CD8-positive, alpha-beta memory T cell (primary cell): ENCODE data around the gene SNTB2. TPM values are rescaled to one million over a fixed set of nuclear protein-coding genes. Genes with fewer than 3 reads are reported as not detected.

Source experiments
- CTCF ChIA-PET: fragments of 350-600 bp; sonication (Branson Sonifier 250); formaldehyde crosslinking; loops from one replicate; lab custom pipeline; 2021; ENCODE audit warnings: antibody characterized with exemption; lab: Charles Lee
- POLR2A ChIA-PET: fragments of 350-600 bp; sonication (Branson Sonifier 250); formaldehyde crosslinking; loops from one replicate; lab custom pipeline; 2021; ENCODE audit warnings: antibody characterized with exemption; lab: Charles Lee
- DNase-seq, 5 donors: peaks; one replicate each; pipeline versions ENCODE4 v3.0.0 to v3.0.0-alpha.2; 2020 to 2022; ENCODE audit warnings: mixed read lengths in 1 of 5
- H3K27ac ChIP-seq: one replicate; pipeline ENCODE4 v1.7.0; 2013; ENCODE audit warnings: low read depth, mild to moderate bottlenecking, low read length, moderate library complexity
- H3K27me3 ChIP-seq: 2 replicates; pipeline ENCODE4 v1.7.0; 2013; ENCODE audit warnings: low read length, mild to moderate bottlenecking; ENCODE audit not compliant: insufficient read depth, poor library complexity, severe bottlenecking
- H3K36me3 ChIP-seq: 2 replicates; pipeline ENCODE4 v1.7.0; 2013; ENCODE audit warnings: mild to moderate bottlenecking, low read length, moderate library complexity; ENCODE audit not compliant: insufficient read depth
- H3K4me1 ChIP-seq: 2 replicates; pipeline ENCODE4 v1.7.0; 2013; ENCODE audit warnings: mild to moderate bottlenecking, low read length, moderate library complexity; ENCODE audit not compliant: insufficient read depth
- H3K4me3 ChIP-seq: 2 replicates; pipeline ENCODE4 v1.7.0; 2013; ENCODE audit warnings: mild to moderate bottlenecking, low read length
- H3K9me3 ChIP-seq: 2 replicates; pipeline ENCODE4 v1.7.0; 2013; ENCODE audit warnings: mild to moderate bottlenecking, low read length
- H3K27ac Mint-ChIP-seq, 8 donors: one replicate each; pipeline ENCODE4 v1.8.0; 2020 to 2021; ENCODE audit warnings: mixed read lengths in 8 of 8, mild to moderate bottlenecking in 6 of 8, inconsistent platforms in 3 of 8, moderate library complexity in 3 of 8
- H3K27me3 Mint-ChIP-seq, 2 donors: one replicate each; pipeline ENCODE4 v1.8.0; 2020 to 2021; ENCODE audit warnings: mixed read lengths in 2 of 2, mild to moderate bottlenecking in 1 of 2, moderate library complexity in 1 of 2
- H3K36me3 Mint-ChIP-seq, 3 donors: one replicate each; pipeline ENCODE4 v1.8.0; 2020 to 2021; ENCODE audit warnings: mixed read lengths in 3 of 3, inconsistent platforms in 1 of 3, mild to moderate bottlenecking in 1 of 3
- H3K4me1 Mint-ChIP-seq, 3 donors: one replicate each; pipeline ENCODE4 v1.8.0; 2020 to 2021; ENCODE audit warnings: mixed read lengths in 3 of 3, inconsistent platforms in 1 of 3, mild to moderate bottlenecking in 1 of 3
- H3K4me3 Mint-ChIP-seq, 7 donors: one replicate each; pipeline ENCODE4 v1.8.0; 2020 to 2021; ENCODE audit warnings: mixed read lengths in 7 of 7, mild to moderate bottlenecking in 6 of 7, moderate library complexity in 4 of 7, inconsistent platforms in 2 of 7
- H3K9me3 Mint-ChIP-seq, 5 donors: one replicate each; pipeline ENCODE4 v1.8.0; 2020 to 2022; ENCODE audit warnings: mixed read lengths in 5 of 5, mild to moderate bottlenecking in 3 of 5, moderate library complexity in 2 of 5, inconsistent platforms in 1 of 5
- polyA plus RNA-seq: library from polyadenylated mRNA; unstranded; fragments of 300-500 nt; fragmentation: Illumina TruSeq; gene quantifications from one replicate; pipeline ENCODE4 v1.2.3, GENCODE V29; 2021
- total RNA-seq, 2 experiments: library from RNA; stranded (reverse); gene quantifications; one replicate each; pipeline ENCODE4 v1.2.3, GENCODE V29; 2021

SNTB2 gene
- total and polyA plus RNA-seq, 3 experiments from 2014 or later: 13.6 to 28.2 (median 14.9) TPM

DNA sequence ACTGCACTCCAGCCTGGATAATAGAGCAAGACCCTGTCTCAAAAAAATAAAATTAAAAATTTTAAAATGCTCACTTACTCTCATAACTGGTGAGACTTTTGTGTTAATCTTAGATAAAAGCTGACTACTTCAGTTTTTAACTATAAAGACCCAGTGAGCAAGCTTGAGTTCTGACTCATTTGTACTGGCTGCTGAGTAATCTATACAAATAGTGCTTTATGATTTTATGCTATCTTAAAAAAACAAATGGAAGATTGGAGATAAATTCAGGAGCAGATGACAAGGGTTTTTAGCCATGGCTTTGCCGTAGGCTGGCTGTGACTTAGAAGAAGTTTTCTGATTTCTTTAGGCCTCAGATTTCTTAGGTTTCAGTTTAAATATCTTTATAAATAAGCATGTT is 30.5 kb downstream of the SNTB2 start:
- POLR2A ChIA-PET: no interaction called here
- Mint-ChIP-seq H3K4me3 (no peak overlapping the region), H3K36me3 (no peaks in the 10 kb centered on the region), H3K9me3 (no peaks in the 10 kb centered on the region), H3K27me3 (peaks cover 0 to 2% of the 10 kb centered on the region in 2 donors), H3K27ac (peak overlapping the region in 2 of 8 donors; percentile 6 to 26), H3K4me1 (peaks cover 11 to 26% (median 19%) of the 10 kb centered on the region in 3 donors)
- H3K36me3 ChIP-seq: no peaks in the 10 kb centered on the region
- H3K27me3 ChIP-seq: no peaks in the 10 kb centered on the region
- no peak for DNase-seq
- H3K27ac ChIP-seq: no peak overlapping the region
- H3K4me3 ChIP-seq: no peak overlapping the region
- H3K9me3 ChIP-seq: no peaks in the 10 kb centered on the region
- CTCF ChIA-PET: interaction anchor here (1.2 kb wide), 1 partner anchor 9 kb away, joined by 3 read pairs; no protein-coding TSS in a partner anchor
- H3K4me1 ChIP-seq: no peaks in the 10 kb centered on the region

DNA sequence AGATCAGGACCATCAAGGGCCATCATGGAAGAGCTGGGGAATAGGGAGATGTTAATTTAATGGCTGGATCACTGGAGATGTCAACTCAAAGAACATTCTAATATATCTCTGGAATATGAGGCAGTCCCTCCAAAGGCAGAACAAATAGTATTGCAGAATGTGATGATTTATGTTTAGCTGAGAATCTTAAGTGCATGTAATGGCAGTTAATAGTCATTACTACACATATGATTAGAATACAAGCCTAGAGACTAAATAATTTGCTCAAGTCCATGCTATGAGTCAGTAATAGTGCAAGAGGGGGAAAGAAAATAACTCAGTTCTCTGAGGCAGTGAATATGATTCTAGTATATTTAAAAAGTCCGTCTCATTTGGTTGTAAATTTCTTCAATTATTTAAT is 32.3 kb downstream of the SNTB2 start:
- no peaks in the 10 kb centered on the region for H3K9me3 Mint-ChIP-seq
- H3K36me3 Mint-ChIP-seq: peaks cover 0 to 2% (median 0%) of the 10 kb centered on the region in 3 donors
- no peaks in the 10 kb centered on the region for H3K27me3 ChIP-seq
- H3K4me1 Mint-ChIP-seq: peaks cover 11 to 29% (median 19%) of the 10 kb centered on the region in 3 donors
- no peak overlapping the region for H3K4me3 Mint-ChIP-seq
- H3K4me3 ChIP-seq: no peak overlapping the region
- POLR2A ChIA-PET: no interaction called here
- no peak overlapping the region for H3K27ac ChIP-seq
- H3K27me3 Mint-ChIP-seq: peaks cover 0 to 2% of the 10 kb centered on the region in 2 donors
- DNase-seq: no peak
- CTCF ChIA-PET: no interaction called here
- no peaks in the 10 kb centered on the region for H3K9me3 ChIP-seq
- no peaks in the 10 kb centered on the region for H3K36me3 ChIP-seq
- H3K4me1 ChIP-seq: no peaks in the 10 kb centered on the region
- peak overlapping the region in 2 of 8 donors; percentile 14 to 18 for H3K27ac Mint-ChIP-seq

DNA sequence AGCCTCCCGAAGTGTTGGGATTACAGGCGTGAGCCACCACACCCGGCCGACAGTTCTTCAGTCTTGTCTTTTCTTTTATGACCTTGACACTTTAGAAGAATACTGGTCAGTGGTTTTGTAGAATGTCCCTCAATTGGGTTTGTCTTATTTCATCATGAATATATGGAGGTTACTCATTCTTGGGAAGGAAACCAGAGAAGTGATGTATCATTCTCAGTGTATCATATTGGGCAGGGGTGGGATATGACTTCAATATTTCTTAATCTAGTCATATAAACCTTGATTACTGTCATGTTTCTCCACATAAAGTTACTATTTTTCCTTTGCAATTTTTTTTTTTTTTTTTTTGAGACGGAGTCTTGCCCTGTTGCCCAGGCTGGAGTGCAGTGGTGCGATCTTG is 36.9 kb downstream of the SNTB2 start:
- Mint-ChIP-seq H3K4me3 (no peak overlapping the region), H3K27me3 (no peaks in the 10 kb centered on the region), H3K4me1 (peaks cover 10 to 25% (median 11%) of the 10 kb centered on the region in 3 donors), H3K36me3 (peaks cover 0 to 2% (median 0%) of the 10 kb centered on the region in 3 donors), H3K27ac (peak overlapping the region in 1 of 8 donors; percentile 9), H3K9me3 (no peaks in the 10 kb centered on the region)
- ChIA-PET POLR2A (no interaction called here), CTCF (no interaction called here)
- H3K9me3 ChIP-seq: no peaks in the 10 kb centered on the region
- no peaks in the 10 kb centered on the region for H3K4me1 ChIP-seq
- no peak for DNase-seq
- no peaks in the 10 kb centered on the region for H3K36me3 ChIP-seq
- H3K27me3 ChIP-seq: no peaks in the 10 kb centered on the region
- no peak overlapping the region for H3K27ac ChIP-seq
- no peak overlapping the region for H3K4me3 ChIP-seq

DNA sequence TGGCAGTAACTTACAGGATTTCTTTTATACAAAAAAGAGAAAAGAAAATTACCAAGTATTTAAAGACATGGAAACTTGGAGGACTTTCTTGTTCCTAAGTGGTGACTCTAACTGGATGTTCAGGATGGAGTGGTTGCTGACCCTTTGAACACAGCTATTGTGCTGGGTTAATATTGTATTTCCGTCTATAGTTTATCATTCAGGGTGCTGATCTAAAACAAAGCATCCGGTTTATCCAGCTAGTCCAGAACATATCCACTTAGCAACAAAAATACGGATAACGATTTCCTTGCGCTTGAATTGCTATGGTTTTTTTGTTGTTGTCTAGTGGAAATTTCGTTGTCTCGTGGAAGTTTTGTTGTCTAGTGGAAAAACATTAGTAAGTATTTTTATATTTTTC is 38.2 kb downstream of the SNTB2 start:
- no peak overlapping the region for H3K27ac ChIP-seq
- H3K4me3 Mint-ChIP-seq: no peak overlapping the region
- no peaks in the 10 kb centered on the region for H3K9me3 Mint-ChIP-seq

DNA sequence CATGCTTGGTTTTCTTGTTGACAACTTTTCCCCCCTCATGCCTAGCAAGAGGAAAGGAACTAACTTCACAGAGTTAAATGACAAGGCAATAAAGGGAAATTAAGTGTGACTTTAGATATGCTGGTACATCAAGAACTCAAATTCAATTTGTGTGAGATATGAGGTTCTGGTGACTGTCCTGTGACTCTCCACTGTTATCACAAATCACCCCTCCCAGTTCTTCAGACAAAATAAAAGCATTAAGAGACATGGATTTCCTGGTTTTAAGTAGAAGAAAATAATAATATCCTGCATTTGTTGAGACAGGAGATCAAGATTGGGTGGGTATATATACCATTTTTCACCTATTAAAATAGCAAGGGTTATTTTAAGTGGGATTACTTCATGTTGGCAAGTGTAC is 46.2 kb downstream of the SNTB2 start:
- H3K27me3 Mint-ChIP-seq: no peaks in the 10 kb centered on the region
- H3K27me3 ChIP-seq: no peaks in the 10 kb centered on the region
- POLR2A ChIA-PET: interaction anchor here (0.7 kb wide), 1 partner anchor 119 kb away, joined by 5 read pairs; no protein-coding TSS in a partner anchor
- peaks cover 0 to 2% (median 1%) of the 10 kb centered on the region in 3 donors for H3K36me3 Mint-ChIP-seq
- H3K9me3 Mint-ChIP-seq: no peaks in the 10 kb centered on the region
- H3K27ac ChIP-seq: no peak overlapping the region
- no peak overlapping the region for H3K4me3 ChIP-seq
- H3K4me1 Mint-ChIP-seq: peaks cover 4 to 9% (median 5%) of the 10 kb centered on the region in 3 donors
- no peak for DNase-seq
- no peaks in the 10 kb centered on the region for H3K4me1 ChIP-seq
- CTCF ChIA-PET: interaction anchor here (1.1 kb wide), 1 partner anchor 35 kb away, joined by 3 read pairs; no protein-coding TSS in a partner anchor
- no peaks in the 10 kb centered on the region for H3K36me3 ChIP-seq
- no peaks in the 10 kb centered on the region for H3K9me3 ChIP-seq
- no peak overlapping the region for H3K4me3 Mint-ChIP-seq
- no peak overlapping the region for H3K27ac Mint-ChIP-seq

More for the DNA sequence above, 38.2 kb downstream of the SNTB2 start:
- H3K27ac Mint-ChIP-seq: no peak overlapping the region
- no peaks in the 10 kb centered on the region for H3K27me3 Mint-ChIP-seq
- Histone ChIP-seq H3K4me3 (no peak overlapping the region), H3K4me1 (no peaks in the 10 kb centered on the region), H3K9me3 (no peaks in the 10 kb centered on the region), H3K27me3 (no peaks in the 10 kb centered on the region), H3K36me3 (no peaks in the 10 kb centered on the region)
- CTCF ChIA-PET: no interaction called here
- POLR2A ChIA-PET: no interaction called here
- peaks cover 4 to 23% (median 8%) of the 10 kb centered on the region in 3 donors for H3K4me1 Mint-ChIP-seq
- no peak for DNase-seq
- peaks cover 0 to 2% (median 0%) of the 10 kb centered on the region in 3 donors for H3K36me3 Mint-ChIP-seq

DNA sequence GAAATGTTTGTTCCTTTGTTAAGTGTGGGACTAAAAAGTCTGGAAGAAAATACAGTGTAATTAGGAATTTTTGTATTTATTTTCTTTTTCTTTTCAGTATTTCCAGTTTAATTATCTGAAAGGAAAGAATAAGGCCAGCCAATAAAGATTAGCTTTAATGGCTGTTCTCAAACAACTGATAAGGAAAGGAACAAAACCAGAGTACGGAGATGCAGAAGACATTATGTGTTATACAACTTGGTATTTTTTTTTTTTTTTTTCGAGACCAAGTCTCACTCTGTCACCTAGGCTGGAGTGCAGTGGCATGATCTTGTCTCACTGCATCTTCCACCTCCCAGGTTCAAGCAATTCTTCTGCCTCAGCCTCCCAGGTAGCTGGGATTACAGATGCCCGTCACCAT is 47.5 kb downstream of the SNTB2 start:
- Mint-ChIP-seq H3K9me3 (no peaks in the 10 kb centered on the region), H3K27ac (no peak overlapping the region), H3K4me1 (peaks cover 0 to 4% (median 3%) of the 10 kb centered on the region in 3 donors), H3K36me3 (peaks cover 0 to 2% (median 1%) of the 10 kb centered on the region in 3 donors), H3K4me3 (no peak overlapping the region), H3K27me3 (no peaks in the 10 kb centered on the region)
- no peaks in the 10 kb centered on the region for H3K36me3 ChIP-seq
- H3K27ac ChIP-seq: no peak overlapping the region
- H3K27me3 ChIP-seq: no peaks in the 10 kb centered on the region
- POLR2A ChIA-PET: no interaction called here
- no peaks in the 10 kb centered on the region for H3K4me1 ChIP-seq
- DNase-seq: no peak
- no peak overlapping the region for H3K4me3 ChIP-seq
- no peaks in the 10 kb centered on the region for H3K9me3 ChIP-seq
- CTCF ChIA-PET: interaction anchor here (1.1 kb wide), 1 partner anchor 33 kb away, joined by 3 read pairs; no protein-coding TSS in a partner anchor

DNA sequence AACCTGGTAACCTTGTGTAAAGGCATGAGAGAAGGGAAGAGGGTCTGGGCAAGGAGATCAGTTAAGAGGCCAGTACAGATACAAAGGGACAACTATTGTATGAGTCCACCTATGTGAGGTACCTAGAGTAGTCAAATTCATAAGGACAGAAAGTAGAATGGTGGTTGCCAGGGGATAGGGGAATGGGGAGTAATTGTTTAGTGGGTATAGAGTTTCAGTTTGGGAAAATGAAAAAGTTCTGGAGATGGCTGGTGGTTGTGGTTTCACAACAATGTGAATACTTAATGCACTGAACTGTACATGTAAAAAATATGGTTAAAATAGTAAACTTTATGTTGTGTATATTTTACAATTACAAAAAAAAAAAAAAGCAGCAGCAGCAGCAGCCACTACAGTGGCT is 49.4 kb downstream of the SNTB2 start:
- CTCF ChIA-PET: no interaction called here
- no peak for DNase-seq
- H3K27me3 Mint-ChIP-seq: no peaks in the 10 kb centered on the region
- H3K27ac Mint-ChIP-seq: no peak overlapping the region
- Histone ChIP-seq H3K27ac (no peak overlapping the region), H3K4me3 (no peak overlapping the region), H3K36me3 (no peaks in the 10 kb centered on the region), H3K9me3 (no peaks in the 10 kb centered on the region), H3K4me1 (no peaks in the 10 kb centered on the region), H3K27me3 (no peaks in the 10 kb centered on the region)
- H3K4me1 Mint-ChIP-seq: peaks cover 0 to 4% (median 3%) of the 10 kb centered on the region in 3 donors
- H3K4me3 Mint-ChIP-seq: no peak overlapping the region
- H3K9me3 Mint-ChIP-seq: no peaks in the 10 kb centered on the region
- peaks cover 0 to 6% (median 0%) of the 10 kb centered on the region in 3 donors for H3K36me3 Mint-ChIP-seq
- POLR2A ChIA-PET: no interaction called here

DNA sequence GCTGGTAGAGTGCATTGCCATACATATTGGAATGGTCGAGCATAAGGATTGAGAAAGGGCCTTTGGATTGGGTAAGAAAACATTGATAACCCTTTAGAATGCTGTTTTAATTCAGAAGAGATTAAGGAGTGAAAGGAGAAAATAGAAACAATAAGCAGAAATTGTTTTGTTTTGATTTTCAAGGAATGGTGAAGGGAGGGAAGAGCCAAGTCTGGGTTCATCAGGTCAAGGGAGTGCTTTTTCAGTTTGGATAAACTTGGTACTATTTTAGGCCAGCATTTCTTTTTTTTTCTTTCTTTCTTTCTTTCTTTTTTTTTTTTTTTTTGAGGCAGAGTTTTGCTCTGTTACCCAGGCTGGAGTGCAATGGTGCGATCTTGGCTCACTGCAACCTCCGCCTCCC is 50.3 kb downstream of the SNTB2 start:
- Mint-ChIP-seq H3K36me3 (peaks cover 0 to 6% (median 0%) of the 10 kb centered on the region in 3 donors), H3K27me3 (no peaks in the 10 kb centered on the region), H3K9me3 (no peaks in the 10 kb centered on the region), H3K27ac (no peak overlapping the region), H3K4me1 (peaks cover 0 to 4% (median 3%) of the 10 kb centered on the region in 3 donors), H3K4me3 (no peak overlapping the region)
- H3K4me3 ChIP-seq: no peak overlapping the region
- H3K4me1 ChIP-seq: no peaks in the 10 kb centered on the region
- CTCF ChIA-PET: no interaction called here
- POLR2A ChIA-PET: no interaction called here
- H3K9me3 ChIP-seq: no peaks in the 10 kb centered on the region
- no peaks in the 10 kb centered on the region for H3K36me3 ChIP-seq
- H3K27me3 ChIP-seq: no peaks in the 10 kb centered on the region
- DNase-seq: no peak
- H3K27ac ChIP-seq: no peak overlapping the region
